Fibroblast of upper back skin (primary cell): Measurements from ENCODE around the gene WNT2B.
"Not testable (repeated sequence)": the region's sequence is repeated elsewhere in the genome, so short reads cannot be mapped to it uniquely, and the experiment has no call there.

Experiments used
- DNase-seq: peaks from one replicate; pipeline ENCODE4 v3.0.0-alpha.2; 2013

The WNT2B gene

DNA sequence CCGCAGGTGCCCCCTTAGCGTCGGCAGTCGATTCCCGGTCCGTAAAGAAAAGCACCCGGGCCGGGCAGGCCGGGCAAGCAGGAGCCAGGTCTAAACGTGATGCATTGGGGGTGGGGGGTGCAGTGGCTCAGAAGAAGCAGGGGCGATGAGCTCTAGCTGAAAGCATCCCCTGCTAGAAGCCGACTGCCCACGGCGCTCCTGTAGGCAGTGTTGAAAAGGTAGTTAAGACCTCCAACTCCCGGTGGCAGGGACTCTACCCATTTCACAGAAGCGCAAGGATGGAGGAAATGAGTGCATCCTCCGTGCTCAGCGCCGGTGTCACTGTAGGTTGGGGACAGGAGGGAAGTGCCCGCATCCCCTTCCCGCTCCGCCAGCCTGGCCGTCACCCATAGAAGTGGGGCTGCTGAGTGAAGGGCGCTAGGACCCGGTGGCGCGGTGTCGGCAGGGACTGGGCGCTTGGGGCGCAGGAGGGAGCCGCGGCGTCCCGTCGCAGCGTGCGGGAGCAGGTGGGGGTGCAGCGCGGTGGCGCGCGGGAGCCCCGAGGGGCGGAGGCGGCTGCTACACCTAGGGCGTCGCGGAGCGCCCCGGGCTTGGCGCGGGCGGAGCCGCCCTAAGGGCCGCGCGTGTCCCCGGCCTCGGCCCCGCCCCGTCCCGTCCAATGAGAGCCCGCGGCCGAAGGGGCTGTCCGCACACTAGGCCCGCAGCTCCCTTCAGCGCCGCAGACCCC, at the start of gene WNT2B:
Gene WNT2B, plus strand, starts transcription at position 688 of the 727 bp plus-strand sequence. CDS start 298 bp downstream, outside the sequence.
- DNase-seq, result no peak

DNA sequence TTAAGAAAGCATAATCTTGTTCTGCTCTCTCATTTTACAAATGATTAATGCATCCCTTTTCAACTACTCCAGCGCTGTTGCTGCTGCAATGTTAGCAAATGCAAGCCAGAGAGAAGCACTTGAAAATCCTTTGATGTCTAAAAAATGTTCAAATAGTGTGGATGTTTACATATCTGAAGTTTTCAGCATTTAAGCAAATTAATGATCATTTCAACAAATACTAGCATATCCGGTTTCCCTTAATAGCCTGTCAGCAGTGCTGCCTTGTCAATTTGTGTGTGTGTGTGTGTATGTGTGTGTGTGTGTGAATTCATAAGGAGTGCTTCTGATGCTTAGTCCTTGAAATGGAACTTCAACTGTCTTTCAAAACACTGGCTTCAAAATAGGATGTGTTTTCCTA, 48.1 kb upstream of the WNT2B start:
- DNase-seq, result no peak

DNA sequence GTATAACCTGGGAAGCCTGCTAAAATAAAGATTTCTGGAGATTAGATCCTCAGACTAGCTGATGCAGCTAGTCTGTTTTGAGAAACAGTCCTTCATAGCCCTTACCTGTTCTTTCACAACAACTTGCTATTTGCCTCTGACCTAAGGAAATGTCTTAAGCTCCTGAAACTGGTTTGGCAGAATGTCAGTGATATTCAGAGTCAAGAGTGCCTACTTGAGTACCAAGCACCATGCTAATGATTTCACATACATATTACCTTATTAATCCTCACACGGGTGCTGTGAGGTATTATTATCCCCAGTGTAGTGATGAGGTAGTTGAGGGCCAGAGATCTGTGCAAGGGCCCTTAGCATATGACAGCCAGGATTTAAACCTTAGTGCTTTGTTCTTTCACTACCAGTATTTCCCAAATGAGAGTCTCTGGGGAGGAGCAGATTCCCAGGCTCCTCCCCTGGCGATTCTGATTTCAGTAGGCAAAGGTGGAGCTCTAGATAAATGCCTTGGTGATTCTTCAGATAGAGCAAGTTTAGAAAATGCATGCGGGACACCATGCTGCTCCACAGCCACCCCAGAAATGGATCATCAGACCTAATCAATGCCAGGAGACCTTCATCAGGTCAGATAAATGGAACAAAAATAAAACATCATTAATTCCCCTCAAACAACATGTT, 47.4 kb upstream of the WNT2B start:
- DNase-seq, result no peak

- no peak for DNase-seq
These were observed 45.8 kb upstream of the WNT2B start for GRCh38 chr1:112462953-112463279.

DNA sequence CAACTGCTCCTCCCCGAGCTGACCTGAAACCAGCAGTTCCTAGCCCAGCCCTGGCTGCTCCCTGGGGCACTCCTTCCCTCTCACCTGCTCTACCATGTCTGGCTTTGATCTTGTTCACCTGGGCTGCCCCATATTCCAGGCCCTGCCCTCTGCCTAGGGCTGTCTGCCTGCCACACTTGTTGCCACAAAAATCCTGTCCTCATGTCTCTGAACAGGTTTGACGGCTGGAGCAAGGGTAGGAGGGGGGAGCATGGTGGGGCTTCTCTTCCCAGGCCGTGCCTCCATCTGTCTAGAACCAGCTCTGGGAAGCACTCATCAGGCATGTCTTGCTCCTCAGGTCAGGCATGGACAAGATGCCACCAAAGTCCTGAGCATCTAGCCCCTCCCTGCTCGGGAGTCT, 44.3 kb upstream of the WNT2B start:
- DNase-seq, result no peak

- peak; percentile 59 for DNase-seq
These were observed 43.6 kb upstream of the WNT2B start for GRCh38 chr1:112465122-112465521.

GRCh38 chr1:112466078-112466660, 42.6 kb upstream of the WNT2B start:
- DNase-seq, result peak; percentile 93

- not testable (repeated sequence) for DNase-seq
These were observed 38.4 kb upstream of the WNT2B start for GRCh38 chr1:112470324-112470723.

DNA sequence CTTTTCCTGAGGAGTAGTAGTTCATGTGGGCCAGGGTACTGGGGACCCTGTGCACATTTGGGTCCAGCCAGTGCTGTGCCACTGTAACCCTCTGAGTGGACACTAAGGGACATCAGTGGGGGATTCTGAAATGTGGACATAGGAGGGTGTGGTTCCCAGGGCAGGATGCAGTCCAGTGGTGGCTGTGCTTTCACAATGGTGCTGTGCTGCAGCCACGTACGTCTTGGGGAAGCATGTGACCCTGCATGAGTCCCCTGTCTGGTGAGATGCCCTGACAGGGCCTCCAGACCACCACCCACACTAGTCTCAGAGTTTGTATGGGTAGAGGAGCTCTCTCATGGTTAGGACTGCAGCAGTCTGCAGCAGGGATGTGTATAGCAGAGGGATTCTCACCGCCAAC, 37.8 kb upstream of the WNT2B start:
- no peak for DNase-seq

DNA sequence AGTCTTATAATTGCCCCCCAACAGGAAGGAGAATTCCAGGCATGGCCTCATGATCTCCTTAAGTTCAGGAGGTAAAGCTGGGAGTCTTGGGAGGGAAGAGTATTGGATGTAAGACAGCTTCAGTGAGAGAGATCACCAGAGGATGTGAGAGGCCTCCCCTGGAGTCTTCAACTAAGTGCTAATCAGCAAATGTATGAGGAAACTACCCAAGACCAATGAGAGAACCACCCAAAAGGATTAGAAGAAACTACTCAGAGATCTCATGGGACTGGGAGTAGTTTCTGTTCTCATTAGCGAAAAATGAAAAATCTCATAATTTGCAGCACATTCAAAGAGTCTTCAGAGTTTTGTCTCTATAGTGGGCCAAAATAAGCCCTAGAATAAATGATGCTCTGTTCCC, 36.6 kb upstream of the WNT2B start:
- DNase-seq, result no peak

DNA sequence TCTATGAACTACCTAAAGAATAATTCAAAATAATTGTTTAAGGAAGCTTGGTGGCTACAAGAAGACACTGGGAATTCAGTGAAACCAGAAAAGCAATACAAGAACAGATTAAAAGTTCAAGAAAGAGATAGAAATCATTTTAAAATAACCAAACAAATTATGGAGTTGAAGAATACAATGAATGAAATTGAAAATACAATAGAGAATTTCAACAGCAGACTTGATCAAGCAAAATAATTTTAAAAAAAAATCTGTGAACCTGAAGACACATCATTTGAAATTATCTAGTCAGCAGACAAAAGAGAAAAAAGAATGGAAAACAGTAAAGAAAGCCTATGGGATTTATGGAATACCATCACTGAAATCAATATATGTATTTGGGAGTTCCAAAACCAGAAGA, 31.2 kb upstream of the WNT2B start:
- DNase-seq, result no peak

DNA sequence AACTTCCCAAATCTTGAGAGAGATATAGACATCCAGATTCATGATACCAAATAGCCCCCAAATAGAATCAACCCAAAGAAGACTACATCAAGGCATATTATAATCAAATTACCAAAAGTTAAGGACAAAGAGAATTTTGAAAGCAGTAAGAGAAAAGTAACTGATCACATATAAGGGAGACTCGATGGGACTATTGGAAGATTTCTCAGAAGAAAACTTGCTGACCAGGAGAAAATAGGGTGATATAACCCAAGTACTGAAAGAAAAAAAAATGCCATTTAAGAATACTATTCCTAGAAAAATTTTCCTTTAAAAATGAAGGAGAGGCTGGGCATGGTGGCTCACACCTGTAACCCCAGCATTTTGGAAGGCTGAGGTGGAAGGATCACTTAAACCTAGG, 30.5 kb upstream of the WNT2B start:
- DNase-seq, result no peak

DNA sequence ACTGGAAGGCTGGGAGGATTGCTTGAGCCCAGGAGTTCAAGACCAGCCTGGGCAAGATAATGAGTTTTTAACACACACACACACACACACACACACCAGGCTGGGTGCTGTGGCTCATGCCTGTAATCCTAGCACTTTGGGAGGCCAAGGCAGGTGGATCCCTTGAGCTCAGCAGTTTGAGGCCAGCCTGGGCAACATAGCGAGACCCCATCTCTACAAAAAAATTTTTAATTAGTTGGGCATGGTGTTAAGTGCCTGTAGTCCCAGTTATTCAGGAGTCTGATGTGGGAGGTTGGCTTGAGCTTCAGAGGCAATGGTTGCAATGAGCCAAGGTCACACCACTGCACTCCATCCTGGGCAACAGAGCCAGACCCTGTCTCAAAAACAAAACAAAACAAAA, 22.7 kb upstream of the WNT2B start:
- DNase-seq, result not testable (repeated sequence)

DNA sequence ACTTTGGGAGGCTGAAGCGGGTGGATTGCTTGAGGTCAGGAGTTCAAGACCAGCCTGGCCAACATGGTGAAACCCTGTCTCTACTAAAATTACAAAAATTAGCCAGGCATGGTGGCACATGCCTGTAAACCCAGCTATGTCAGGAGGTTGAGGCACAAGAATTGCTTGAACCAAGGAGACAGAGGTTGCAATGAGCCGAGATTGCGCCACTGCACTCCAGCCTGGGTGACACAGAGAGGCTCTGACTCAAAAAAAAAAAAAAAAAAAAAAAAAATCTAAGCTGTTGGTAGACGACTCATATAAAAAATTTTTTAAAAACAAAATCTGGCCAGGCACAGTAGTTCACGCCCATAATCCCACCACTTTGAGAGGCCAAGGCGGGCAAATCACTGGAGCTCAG, 21.1 kb upstream of the WNT2B start:
- not testable (repeated sequence) for DNase-seq

DNA sequence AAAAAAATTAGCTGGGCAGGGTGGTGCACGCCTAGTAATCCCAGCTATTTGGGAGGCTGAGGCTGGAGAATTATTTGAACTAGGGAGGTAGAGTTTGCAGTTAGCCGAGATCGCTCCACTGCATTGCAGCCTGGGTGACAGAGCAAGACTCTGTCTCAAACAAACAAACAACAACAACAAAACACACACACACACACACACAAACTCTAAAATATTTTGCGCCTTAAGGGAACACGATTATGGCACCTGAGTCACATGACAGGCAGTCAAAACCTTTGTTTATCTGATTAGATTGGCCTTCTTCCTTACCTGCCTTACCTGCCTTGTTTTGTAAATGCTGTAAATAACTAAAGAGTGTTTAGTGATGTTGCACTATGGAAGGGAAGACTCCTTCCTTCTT, 20.6 kb upstream of the WNT2B start:
- no peak for DNase-seq

GRCh38 chr1:112492076-112492475, 16.7 kb upstream of the WNT2B start:
- no peak for DNase-seq

DNA sequence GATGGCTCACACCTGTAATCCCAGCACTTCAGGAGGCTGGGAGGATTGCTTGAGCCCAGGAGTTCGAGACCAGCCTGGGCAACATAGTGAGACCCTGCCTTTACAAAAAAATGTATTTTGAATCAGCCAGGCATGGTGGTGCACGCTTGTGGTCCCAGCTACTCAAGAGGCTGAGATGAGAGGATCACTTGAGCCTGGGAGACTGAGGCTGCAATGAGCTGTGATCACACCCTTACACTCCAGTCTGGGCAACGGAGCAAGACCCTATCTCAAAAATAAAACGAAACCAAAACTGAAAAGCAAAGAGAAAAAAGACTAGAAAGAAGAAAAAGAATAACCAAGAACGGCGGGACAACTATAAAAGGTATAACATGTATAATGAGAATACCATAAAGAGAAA, 15.4 kb upstream of the WNT2B start:
- DNase-seq, result no peak

GRCh38 chr1:112496290-112496689, 12.5 kb upstream of the WNT2B start:
- DNase-seq, result no peak

GRCh38 chr1:112501810-112502641, 6.7 kb upstream of the WNT2B start:
- peak; percentile 71 for DNase-seq

DNA sequence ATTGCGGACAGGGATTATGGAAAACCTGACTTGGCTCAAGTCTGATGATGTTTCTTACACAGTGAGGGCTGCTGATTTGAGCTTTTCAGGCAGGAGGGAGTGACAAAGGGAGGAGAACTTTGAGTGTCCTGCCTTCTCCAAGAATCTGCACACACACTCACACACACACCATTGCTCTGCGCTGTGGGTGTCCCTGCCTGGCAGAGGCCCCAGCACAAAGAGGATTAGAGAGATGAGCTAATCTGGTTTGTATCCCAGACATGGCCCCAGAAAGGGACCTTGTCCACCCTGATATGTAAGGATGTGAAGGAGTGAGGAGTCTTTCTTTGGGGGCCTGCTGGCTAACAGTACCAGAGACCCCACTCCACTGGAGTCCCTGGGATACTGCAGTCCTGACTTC, 5.9 kb upstream of the WNT2B start:
- DNase-seq, result peak; percentile 44

- DNase-seq, result no peak
These were observed 4.6 kb upstream of the WNT2B start for GRCh38 chr1:112504001-112504660.

DNA sequence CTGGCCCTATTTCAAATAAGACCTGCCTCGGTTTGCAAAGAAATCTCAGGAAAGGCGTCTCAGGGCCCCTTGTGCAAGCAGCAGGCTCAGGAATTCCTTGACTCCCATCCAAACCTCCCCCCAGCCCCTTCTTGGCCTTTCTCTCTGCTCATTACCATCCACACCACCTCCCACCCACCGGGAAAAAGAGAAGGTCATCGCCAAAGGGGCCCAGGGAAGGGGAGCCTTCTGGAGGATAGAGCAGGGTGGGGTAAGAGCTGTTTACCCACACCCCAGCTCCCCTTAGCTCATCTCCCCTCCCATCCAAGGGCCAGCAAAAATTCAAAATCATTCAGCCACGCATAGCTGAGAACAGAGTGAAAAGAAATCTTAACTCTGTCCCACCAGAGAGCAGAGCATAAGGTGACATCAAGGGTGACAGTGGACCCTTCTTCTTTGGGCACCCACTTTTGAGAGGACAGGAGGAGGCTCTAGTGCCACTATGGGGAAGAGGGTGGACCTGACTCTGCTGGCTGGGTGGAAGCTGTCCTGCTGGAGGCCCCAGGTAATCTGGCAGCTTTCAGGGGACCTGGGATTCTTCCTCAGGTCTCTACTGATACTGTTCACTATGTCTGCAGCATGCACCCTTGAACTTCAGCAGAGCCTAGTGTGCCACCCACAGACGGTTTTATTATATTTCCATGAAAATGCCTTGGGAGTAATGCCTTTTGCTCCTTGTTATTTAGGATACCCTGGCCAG, 3.9 kb upstream of the WNT2B start:
- DNase-seq, result no peak
